Measurements from ENCODE around the gene LDLRAD4.

DNA sequence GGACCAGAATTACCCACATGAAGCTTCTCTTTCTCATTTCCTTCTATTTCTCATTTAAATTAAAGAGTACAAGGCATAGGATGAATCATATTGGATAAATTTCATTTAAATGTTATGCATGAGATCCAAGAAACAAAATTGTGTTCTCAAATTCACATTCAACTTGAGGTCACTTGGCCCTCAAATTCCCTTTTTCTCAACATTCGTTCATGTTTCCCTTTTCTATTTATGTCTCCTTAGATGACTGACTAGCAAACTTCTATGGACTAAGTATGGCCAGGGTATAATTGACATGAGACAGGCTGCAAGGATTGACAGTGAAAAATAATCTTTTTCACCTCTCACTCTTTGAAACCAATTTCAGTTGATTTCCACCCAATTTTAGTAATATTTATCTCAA, 4.0 kb upstream of the LDLRAD4 start:
- TF ChIP-seq, protein P1, sequence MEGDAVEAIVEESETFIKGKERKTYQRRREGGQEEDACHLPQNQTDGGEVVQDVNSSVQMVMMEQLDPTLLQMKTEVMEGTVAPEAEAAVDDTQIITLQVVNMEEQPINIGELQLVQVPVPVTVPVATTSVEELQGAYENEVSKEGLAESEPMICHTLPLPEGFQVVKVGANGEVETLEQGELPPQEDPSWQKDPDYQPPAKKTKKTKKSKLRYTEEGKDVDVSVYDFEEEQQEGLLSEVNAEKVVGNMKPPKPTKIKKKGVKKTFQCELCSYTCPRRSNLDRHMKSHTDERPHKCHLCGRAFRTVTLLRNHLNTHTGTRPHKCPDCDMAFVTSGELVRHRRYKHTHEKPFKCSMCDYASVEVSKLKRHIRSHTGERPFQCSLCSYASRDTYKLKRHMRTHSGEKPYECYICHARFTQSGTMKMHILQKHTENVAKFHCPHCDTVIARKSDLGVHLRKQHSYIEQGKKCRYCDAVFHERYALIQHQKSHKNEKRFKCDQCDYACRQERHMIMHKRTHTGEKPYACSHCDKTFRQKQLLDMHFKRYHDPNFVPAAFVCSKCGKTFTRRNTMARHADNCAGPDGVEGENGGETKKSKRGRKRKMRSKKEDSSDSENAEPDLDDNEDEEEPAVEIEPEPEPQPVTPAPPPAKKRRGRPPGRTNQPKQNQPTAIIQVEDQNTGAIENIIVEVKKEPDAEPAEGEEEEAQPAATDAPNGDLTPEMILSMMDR (IDR thresholded peaks at IDR 0.05; ENCODE audit: borderline replicate concordance, extremely low read depth, low read length, poor library complexity, severe bottlenecking): no peak
- no peak for TF ChIP-seq EZH2 (IDR thresholded peaks at IDR 0.05; ENCODE audit: borderline replicate concordance, low read depth, low read length, severe bottlenecking)

Measured in DND-41 (cell line).